H9 (cell line): Measurements from ENCODE around the gene RTP1. TPM values are rescaled to one million over a fixed set of nuclear protein-coding genes. Genes with fewer than 3 reads are reported as not detected.

Experiments used
- DNase-seq: peaks from one replicate; pipeline ENCODE4 v3.0.0-alpha.2; 2017
- H2AFZ ChIP-seq: one replicate; pipeline ENCODE4 v1.6.1; 2013; ENCODE audit warnings: mild to moderate bottlenecking, low read length, control low read depth, moderate library complexity
- H2AK5ac ChIP-seq: 2 replicates; pipeline ENCODE4 v1.6.1; 2013; ENCODE audit warnings: low read length, control low read depth, mixed read lengths; ENCODE audit not compliant: insufficient read length
- H2BK120ac ChIP-seq: one replicate; pipeline ENCODE4 v1.6.1; 2013; ENCODE audit warnings: low read depth, mild to moderate bottlenecking, low read length, control low read depth, inconsistent platforms; ENCODE audit not compliant: poor library complexity, severe bottlenecking
- H2BK12ac ChIP-seq: 2 replicates; pipeline ENCODE4 v1.6.1; 2013; ENCODE audit warnings: low read length, control low read depth, mixed read lengths, low read depth; ENCODE audit not compliant: insufficient read length
- H2BK15ac ChIP-seq: 2 replicates; pipeline ENCODE4 v1.6.1; 2013; ENCODE audit warnings: low read depth, low read length, control low read depth
- H2BK20ac ChIP-seq: one replicate; pipeline ENCODE4 v1.6.1; 2013; ENCODE audit warnings: low read depth, mild to moderate bottlenecking, low read length, control low read depth, inconsistent platforms; ENCODE audit not compliant: poor library complexity, severe bottlenecking
- H2BK5ac ChIP-seq: 2 replicates; pipeline ENCODE4 v1.6.1; 2013; ENCODE audit warnings: low read length, control low read depth, mixed read lengths; ENCODE audit not compliant: insufficient read length
- H3K14ac ChIP-seq: 2 replicates; pipeline ENCODE4 v1.6.1; 2013; ENCODE audit warnings: low read length, control low read depth; ENCODE audit not compliant: insufficient read depth
- H3K18ac ChIP-seq: 2 replicates; pipeline ENCODE4 v1.6.1; 2013; ENCODE audit warnings: low read depth, mild to moderate bottlenecking, mixed read lengths, low read length, control low read depth; ENCODE audit not compliant: insufficient read length
- H3K23ac ChIP-seq: 2 replicates; pipeline ENCODE4 v1.6.1; 2013; ENCODE audit warnings: low read length, control low read depth, mixed read lengths, low read depth; ENCODE audit not compliant: insufficient read length
- H3K23me2 ChIP-seq: 2 replicates; pipeline ENCODE4 v1.6.1; 2013; ENCODE audit warnings: low read depth, mild to moderate bottlenecking, mixed read lengths, low read length, control low read depth; ENCODE audit not compliant: insufficient read length, poor library complexity, severe bottlenecking
- H3K27ac ChIP-seq: 2 replicates; pipeline ENCODE4 v1.5.1; 2013; ENCODE audit warnings: low read length, control low read depth, mixed read lengths, low read depth; ENCODE audit not compliant: insufficient read length
- H3K27me3 ChIP-seq: 2 replicates; pipeline ENCODE4 v1.6.1; 2013; ENCODE audit warnings: low read length, control low read depth, inconsistent platforms; ENCODE audit not compliant: insufficient read depth
- H3K4ac ChIP-seq: 2 replicates; pipeline ENCODE4 v1.6.1; 2013; ENCODE audit warnings: low read depth, mild to moderate bottlenecking, control low read depth, inconsistent platforms, low read length, moderate library complexity
- H3K4me1 ChIP-seq: 2 replicates; pipeline ENCODE4 v1.6.1; 2013; ENCODE audit warnings: low read length, control low read depth, inconsistent platforms; ENCODE audit not compliant: insufficient read depth
- H3K4me2 ChIP-seq: 2 replicates; pipeline ENCODE4 v1.6.1; 2013; ENCODE audit warnings: low read length, control low read depth, mixed read lengths; ENCODE audit not compliant: insufficient read length, insufficient read depth
- H3K56ac ChIP-seq: 2 replicates; pipeline ENCODE4 v1.6.1; 2013; ENCODE audit warnings: low read depth, mild to moderate bottlenecking, mixed read lengths, low read length, control low read depth; ENCODE audit not compliant: insufficient read length
- H3K79me1 ChIP-seq: 2 replicates; pipeline ENCODE4 v1.6.1; 2013; ENCODE audit warnings: low read depth, mild to moderate bottlenecking, moderate library complexity, low read length, control low read depth, inconsistent platforms; ENCODE audit not compliant: insufficient read depth, poor library complexity, severe bottlenecking
- H3K79me2 ChIP-seq: 2 replicates; pipeline ENCODE4 v1.6.1; 2013; ENCODE audit warnings: low read length, control low read depth, inconsistent platforms; ENCODE audit not compliant: insufficient read depth
- H3K9ac ChIP-seq: 2 replicates; pipeline ENCODE4 v1.6.1; 2013; ENCODE audit warnings: low read length, control low read depth, mixed read lengths; ENCODE audit not compliant: insufficient read length; ENCODE audit errors: extremely low read depth
- H3K9me3 ChIP-seq: one replicate; pipeline ENCODE4 v1.6.1; 2013; ENCODE audit warnings: low read depth, low read length, inconsistent platforms; ENCODE audit not compliant: control insufficient read depth
- H3T11ph ChIP-seq: one replicate; pipeline ENCODE4 v1.6.1; 2013; ENCODE audit warnings: mild to moderate bottlenecking, low read length, control low read depth, inconsistent platforms
- H4K20me1 ChIP-seq: one replicate; pipeline ENCODE4 v1.6.1; 2013; ENCODE audit not compliant: control insufficient read depth, insufficient read length, insufficient read depth
- H4K5ac ChIP-seq: 2 replicates; pipeline ENCODE4 v1.6.1; 2013; ENCODE audit warnings: low read depth, mild to moderate bottlenecking, mixed read lengths, low read length, control low read depth; ENCODE audit not compliant: insufficient read length
- H4K8ac ChIP-seq: replicated peaks from 2 replicates; pipeline ENCODE4 v1.6.1; 2013; ENCODE audit warnings: low read length, control low read depth, mixed read lengths, low read depth; ENCODE audit not compliant: insufficient read length
- H4K91ac ChIP-seq: 2 replicates; pipeline ENCODE4 v1.6.1; 2013; ENCODE audit warnings: low read depth, mild to moderate bottlenecking, moderate library complexity, mixed read lengths, low read length, control low read depth; ENCODE audit not compliant: insufficient read length
- H3K27ac Mint-ChIP-seq, 3 experiments: 2 replicates in 2 of 3; 3 replicates in 1 of 3; pipeline ENCODE4 v1.8.0; 2020 to 2021; ENCODE audit warnings: mixed read lengths in 3 of 3, mild to moderate bottlenecking in 1 of 3, moderate library complexity in 1 of 3
- H3K27me3 Mint-ChIP-seq: 2 replicates; pipeline ENCODE4 v1.8.0; 2021; ENCODE audit warnings: low read depth, mild to moderate bottlenecking, moderate library complexity, mixed read lengths
- H3K36me3 Mint-ChIP-seq, 3 experiments: 2 replicates in 2 of 3; 3 replicates in 1 of 3; pipeline ENCODE4 v1.8.0; 2020 to 2021; ENCODE audit warnings: low read depth in 3 of 3, mixed read lengths in 3 of 3; ENCODE audit not compliant: insufficient read depth in 1 of 3
- H3K4me1 Mint-ChIP-seq, 2 experiments: 2 replicates each; pipeline ENCODE4 v1.8.0; 2020; ENCODE audit warnings: mixed read lengths in 2 of 2
- H3K4me3 Mint-ChIP-seq, 2 experiments: 2 replicates in 1 of 2; 3 replicates in 1 of 2; pipeline ENCODE4 v1.8.0; 2020 to 2021; ENCODE audit warnings: mild to moderate bottlenecking in 2 of 2, mixed read lengths in 2 of 2, moderate library complexity in 1 of 2
- H3K9me3 Mint-ChIP-seq, 2 experiments: 2 replicates in 1 of 2; 3 replicates in 1 of 2; pipeline ENCODE4 v1.8.0; 2020; ENCODE audit warnings: mild to moderate bottlenecking in 2 of 2, mixed read lengths in 2 of 2, moderate library complexity in 1 of 2
- CTCF ChIP-seq: fragments of 200-600 bp; sonication (generic); conservative IDR thresholded peaks from 3 replicates; pipeline ENCODE4 v1.8.0; 2021; ENCODE audit warnings: antibody characterized with exemption, mild to moderate bottlenecking
- total RNA-seq: library from RNA; stranded (reverse); gene quantifications from 2 replicates; pipeline ENCODE4 v1.2.1, GENCODE V29; 2021

The RTP1 gene
- total RNA-seq, 1 experiment from 2014 or later, result 6.6 TPM

- Mint-ChIP-seq H3K4me1 (peaks cover 16 to 27% of the 10 kb centered on the region in 2 experiments), H3K36me3 (peaks cover 9 to 31% (median 25%) of the 10 kb centered on the region in 3 experiments), H3K9me3 (peaks cover 22 to 26% of the 10 kb centered on the region in 2 experiments), H3K27ac (no peak overlapping the region), H3K27me3 (peaks cover 4% of the 10 kb centered on the region; the same call in 1 of the 2 replicates), H3K4me3 (no peak overlapping the region)
- H2BK20ac ChIP-seq, result no peak overlapping the region
- no peak overlapping the region for H4K5ac ChIP-seq
- no peak for TF ChIP-seq CTCF
- DNase-seq, result no peak
- H2BK12ac ChIP-seq, result no peak overlapping the region
- no peak overlapping the region for H2BK5ac ChIP-seq
- no peaks in the 10 kb centered on the region for H3K23me2 ChIP-seq
- no peak overlapping the region for H3K4ac ChIP-seq
- H3K79me1 ChIP-seq, result no peaks in the 10 kb centered on the region
- no peak overlapping the region for H3K18ac ChIP-seq
- H3K9ac ChIP-seq, result no peak overlapping the region
- no peaks in the 10 kb centered on the region for H4K20me1 ChIP-seq
- no peak overlapping the region for H3T11ph ChIP-seq
- peaks cover 23% of the 10 kb centered on the region for H3K9me3 ChIP-seq
- H4K91ac ChIP-seq, result no peak overlapping the region
- no peak overlapping the region for H4K8ac ChIP-seq
- no peaks in the 10 kb centered on the region for H3K27me3 ChIP-seq
- H2AK5ac ChIP-seq, result no peak overlapping the region
- H2AFZ ChIP-seq, result no peak overlapping the region
- H3K23ac ChIP-seq, result no peak overlapping the region
- peaks cover 8% of the 10 kb centered on the region; the same call in 1 of the 2 replicates for H3K4me1 ChIP-seq
- no peaks in the 10 kb centered on the region for H3K79me2 ChIP-seq
- no peak overlapping the region for H3K14ac ChIP-seq
- no peak overlapping the region for H3K4me2 ChIP-seq
- peak overlapping the region; percentile 8 for H3K27ac ChIP-seq
- no peak overlapping the region for H2BK15ac ChIP-seq
- no peak overlapping the region for H2BK120ac ChIP-seq
- H3K56ac ChIP-seq, result no peak overlapping the region
Measured at GRCh38 chr3:187209491-187209890, 12.2 kb downstream of the RTP1 start.
